ENCODE results near the gene ATF2.

Gene ATF2

DNA sequence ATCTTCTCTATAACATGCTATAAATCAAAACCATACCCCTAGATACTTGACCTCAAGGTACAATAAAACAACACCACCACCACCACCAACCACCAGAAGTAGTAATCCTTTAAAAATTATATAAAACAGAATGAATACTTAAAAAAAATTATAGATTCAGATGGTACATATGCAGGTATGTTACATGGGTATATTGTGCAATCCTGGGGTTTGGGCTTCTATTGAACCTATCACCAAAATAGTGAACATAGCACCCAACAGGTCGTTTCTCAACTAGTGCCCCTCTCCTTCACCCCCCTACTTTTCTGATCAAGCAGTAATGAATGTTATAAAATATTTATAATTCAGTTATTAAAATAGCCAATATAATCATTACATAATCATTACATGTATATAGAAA is 91.7 kb downstream of the ATF2 start:
- DNase-seq: no peak

DNA sequence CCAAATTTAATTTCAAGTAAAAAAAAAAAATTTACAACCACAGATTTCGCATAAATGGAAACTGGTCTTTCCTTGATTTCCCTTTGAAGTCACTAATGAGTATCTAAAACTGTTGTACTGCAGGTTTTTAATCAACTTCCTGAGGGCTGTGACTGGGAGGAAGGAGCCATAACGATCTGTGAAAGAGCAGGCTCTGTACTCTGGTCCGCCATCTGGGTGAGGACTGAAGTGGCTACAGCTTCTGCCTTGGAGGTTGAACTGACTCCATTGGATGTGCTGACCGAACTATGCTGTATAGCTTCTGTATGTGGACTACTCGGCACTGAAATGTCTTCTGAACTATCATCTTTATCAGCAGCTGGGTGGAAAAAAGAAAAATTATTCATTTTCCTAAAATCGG is 93.5 kb downstream of the ATF2 start:
- no peak for DNase-seq

DNA sequence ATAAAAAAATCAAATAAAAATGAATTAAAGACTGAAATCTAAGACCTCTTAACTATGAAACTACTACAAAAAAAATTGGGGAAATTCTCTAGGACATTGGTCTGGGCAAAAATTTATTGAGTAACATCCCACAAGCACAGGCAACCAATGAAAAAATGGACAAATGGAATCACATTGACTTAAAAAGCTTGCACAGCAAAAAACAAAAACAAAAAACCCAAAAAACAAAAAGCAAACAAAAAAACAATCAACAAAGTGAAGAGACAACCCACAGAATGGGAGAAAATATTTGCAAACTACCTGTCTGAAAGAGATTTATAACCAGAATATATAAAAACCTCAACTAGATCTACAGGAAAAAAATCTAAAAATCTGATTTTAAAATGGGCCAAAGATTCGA is 99.5 kb downstream of the ATF2 start:
- no peak for DNase-seq

DNA sequence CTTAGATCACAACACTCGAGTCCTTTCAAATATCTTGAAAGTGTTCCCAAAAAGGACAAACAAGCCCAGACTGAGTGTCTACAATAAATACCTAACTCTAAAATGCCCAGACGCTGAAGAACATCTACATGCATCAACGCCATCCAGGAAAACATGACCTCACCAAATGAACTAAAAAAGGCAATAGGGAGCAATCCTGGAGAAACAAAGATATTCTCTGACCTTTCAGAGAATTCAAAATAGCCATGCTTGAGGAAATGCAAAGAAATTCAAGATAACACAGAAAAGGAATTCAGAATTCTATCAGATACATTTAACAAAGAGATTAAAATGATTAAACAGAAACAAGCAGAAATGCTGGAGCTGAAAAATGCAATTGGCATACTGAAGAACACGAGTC is 101.6 kb downstream of the ATF2 start:
- no peak for DNase-seq

DNA sequence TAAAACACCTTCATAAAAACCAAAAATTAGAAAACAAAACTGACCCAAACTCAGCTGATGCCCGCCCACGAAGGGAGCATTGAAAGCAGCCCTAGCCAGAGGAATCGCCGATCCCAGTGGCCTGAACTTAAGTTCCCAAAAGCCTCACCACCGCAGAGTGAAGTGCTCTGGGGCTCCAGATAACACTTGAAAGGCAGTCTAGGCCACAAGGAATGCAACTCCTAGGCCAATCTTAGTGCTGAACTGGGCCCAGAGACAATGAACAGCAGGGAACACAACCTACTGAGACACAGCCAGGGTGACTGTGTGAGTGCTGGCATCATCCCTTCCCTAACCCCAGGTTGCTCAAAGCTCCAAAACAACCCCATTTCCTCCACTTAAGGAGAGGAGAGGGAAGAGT is 103.2 kb downstream of the ATF2 start:
- no peak for DNase-seq

DNA sequence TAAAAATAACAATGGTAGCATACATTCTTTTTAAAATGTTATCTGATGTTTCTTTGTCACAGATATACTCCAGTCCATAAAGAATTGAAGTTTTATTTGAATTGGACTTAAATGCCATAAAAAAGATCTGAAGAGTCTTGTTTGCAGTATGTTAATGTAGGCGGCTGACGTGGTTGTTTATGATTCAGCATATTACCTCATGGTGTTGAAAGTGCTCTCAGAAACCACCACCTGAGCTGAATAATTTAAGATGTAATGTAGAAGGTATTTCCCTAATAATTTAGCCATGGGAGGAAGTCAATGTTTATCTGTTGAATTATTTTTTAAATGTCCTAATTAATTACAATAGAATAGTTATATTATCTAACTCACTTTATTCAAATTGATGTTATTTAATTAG is 104.3 kb downstream of the ATF2 start:
- DNase-seq: no peak

DNA sequence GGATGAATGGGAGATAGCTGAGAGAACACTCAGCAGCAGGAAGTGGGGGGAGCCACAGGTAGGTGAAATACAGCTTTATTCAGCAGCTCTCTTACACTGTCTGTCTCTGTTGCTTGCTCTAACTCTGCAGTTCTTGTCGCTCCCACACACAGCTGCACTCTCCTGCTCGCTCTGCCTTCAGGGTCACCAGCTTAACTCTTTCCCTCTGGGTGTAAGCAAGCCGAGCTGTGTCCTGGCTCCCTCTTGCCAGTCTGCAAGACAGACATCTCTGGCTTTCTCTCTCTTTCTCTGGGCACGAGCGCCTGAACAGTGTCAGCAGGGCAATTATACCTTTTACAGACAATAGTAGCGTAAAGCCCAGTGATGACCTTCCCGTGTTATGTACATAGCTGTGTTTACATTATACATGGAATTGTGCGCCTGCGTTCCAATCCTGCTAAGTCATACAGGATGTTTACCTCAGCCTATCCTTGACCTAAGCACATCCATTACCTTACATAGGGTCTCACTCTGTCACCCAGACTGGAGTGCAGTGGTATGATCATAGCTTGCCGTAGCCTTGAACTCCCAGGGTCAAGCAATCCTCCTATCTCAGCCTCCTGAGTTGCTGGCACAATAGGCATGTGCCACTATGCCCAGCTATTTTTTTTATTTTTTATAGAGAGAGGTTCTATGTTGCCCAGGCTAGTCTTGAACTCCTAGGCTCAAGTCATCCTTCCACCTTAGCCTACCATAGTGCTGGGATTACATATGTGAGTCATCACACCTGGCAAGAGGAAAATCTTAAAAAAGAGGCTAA is 105.0 kb downstream of the ATF2 start:
- DNase-seq: no peak

DNA sequence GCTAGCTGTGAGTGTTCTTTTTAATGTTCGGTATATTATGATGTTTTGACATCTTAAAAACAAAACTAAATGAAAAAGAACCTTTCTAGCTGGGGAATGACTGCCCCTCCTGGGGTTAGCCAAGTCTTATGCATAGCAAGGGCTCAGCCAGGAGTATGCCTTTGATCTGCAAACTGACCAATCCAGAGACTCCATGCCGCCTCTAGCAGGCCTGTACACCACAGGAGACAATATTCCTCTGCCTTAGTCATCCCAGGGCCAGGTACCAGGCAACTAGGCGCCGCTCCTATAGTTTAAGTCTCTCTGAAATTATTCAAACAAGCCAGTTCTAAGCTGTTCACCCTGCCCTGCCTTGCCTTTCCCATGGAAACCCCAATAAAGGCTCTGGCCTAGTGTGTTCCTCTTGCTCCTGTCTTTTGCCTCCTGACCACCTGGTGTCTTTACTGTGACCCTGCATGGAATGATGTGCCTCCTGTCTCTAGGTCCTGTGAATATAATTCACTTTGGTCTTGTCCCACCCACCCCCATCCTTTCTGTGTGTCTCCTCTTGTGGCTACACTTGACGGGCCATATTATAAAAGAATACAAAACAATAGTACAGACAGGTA is 110.8 kb downstream of the ATF2 start:
- no peak for DNase-seq

DNA sequence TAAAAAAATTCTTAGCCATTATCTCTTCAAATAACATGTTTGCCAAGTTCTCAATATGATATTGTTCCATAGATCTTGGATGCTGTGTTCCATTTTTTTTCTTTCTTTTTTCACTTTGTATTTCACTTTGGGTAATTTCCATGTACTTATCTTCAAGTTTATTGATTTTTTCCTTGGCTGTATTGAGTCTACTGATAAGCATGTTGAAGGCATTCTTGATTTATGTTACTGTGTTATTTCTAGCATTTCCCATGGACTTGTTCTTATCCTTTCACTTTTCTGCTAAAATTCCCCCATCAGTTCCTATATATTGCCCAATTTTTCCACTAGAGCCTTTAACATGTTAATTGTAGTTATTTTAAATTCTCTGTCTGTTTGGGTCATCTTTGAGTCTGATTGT is 112.0 kb downstream of the ATF2 start:
- no peak for DNase-seq

DNA sequence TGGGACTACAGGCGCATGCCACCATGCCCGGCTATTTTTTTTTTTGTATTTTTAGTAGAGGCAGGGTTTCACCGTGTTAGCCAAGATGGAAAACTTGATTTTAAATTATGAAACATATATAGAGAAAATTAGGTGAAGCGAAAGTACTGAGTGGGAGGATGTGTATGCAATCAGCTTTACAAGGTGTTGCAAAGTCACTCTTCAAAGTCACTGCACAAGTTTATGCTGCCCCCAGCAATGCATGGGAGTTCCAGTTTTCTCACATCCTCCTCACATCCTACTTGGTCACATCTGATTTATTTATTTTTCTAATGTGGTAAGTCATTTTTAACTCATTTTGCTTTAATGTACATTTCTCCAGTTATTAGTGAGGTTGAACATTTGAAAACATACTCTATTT is 113.7 kb downstream of the ATF2 start:
- no peak for DNase-seq

DNA sequence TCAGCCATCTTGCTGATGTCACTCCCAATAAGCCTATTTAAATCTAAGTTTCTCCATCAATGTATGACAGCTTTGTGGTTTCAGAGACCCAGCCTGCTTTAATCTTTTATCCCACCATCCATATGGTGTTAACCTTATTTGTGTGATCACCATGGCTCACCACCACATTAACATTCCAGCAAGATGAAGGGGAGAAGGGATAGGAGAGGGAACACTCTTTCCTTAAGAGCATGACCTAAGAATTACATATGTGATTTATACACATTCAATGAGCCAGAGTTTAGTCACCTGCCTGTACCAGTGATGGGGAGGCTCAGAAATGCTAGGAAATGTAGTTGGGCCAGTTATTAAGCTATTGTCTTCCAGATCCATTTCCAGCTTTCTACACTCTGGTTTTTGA is 118.3 kb downstream of the ATF2 start:
- DNase-seq: no peak

DNA sequence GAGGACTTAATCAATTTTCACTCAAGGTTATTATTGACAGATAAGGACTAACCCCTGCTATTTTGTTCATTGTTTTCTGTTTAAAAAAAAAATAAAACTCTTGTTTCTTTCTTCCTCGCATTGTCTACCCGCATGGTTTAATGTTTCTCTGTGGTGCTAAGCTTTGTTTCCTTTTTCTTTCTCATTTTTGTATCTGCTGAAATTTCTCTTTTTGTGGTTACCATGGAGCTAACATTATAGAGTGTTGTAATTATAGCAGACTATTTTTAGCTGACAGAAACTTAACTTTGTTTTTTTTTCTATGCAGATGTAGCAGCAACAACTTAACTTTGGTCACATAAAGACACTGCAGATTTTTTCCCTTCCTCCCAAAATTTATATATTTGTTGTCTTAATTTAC is 119.7 kb downstream of the ATF2 start:
- DNase-seq: no peak

DNA sequence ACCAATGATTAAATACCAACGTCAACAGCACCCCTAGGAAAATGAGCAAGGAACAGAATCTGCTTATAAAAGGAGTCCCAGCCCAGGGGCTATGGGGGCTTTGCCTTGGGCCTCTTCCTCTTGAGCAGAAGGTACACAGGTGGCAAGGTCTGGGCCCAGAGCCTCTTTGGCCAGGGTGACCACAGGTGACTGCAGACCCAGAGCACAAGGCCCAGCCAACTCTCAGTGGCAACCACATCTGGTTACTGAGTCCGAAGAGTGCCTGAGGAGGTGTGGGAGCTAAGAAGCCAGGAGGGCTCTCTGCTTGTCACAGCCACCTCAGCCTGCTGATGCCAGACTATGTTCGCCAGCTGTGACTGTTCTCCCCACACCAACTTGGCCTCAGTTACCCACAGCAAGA is 128.5 kb downstream of the ATF2 start:
- no peak for DNase-seq

DNA sequence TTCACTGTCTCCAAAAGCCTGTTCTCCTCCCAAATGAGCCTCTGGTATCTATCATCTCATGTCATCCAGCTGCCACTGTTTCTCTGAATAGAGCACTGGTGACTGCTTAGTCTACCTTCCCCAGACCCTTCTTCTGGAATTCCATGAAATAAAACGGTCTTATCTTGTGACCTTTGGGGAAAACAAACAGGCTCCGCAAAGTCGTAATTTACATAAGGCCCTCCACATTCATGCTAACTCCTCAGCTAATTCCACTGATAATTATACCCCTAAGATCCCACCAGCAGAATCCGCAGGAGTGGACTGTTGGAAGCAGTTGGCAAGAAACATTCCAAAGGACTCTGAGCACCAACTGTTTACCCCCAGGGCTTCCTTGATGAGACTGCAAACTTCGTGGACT is 129.0 kb downstream of the ATF2 start:
- DNase-seq: no peak

DNA sequence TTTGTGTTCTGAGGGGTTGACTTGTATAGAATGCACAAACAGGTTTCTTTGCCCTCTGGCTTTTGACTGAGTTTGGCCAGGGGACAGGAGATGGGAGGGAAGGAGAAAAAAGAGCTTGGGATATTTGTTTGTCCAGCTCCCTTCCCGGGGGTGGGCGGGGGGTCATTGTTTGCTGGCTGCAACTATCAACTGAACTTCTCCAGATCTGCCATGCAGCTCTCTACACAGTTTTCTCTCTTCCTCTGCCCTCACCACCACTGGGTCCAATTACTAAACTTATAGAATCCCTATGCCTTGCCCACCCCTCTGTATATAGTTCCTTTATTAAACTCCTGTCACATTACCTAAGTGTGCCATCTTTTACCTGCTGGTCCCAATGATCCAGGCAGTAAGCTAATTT is 130.1 kb downstream of the ATF2 start:
- DNase-seq: no peak

DNA sequence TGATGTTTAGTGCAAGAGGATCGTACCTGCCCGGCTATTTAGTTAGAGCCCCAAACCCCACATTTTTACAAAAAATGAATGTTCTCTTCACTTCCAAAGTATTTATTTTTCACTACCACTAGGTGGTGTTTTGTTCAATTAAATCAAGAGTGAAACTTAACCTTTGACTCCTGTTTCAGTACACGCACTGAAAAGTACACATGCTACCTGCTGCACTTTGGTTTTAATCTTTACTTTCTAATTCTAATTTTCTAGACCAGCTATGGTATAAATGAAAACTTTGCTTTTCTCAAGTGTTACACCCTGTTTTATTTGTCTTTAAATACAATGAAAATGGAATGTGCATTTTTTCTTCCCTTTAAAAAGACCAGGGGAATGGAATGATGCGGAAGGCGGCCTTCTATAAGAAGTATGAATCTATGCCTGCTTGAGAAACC is 131.4 kb downstream of the ATF2 start:
- DNase-seq: peak; percentile 47

DNA sequence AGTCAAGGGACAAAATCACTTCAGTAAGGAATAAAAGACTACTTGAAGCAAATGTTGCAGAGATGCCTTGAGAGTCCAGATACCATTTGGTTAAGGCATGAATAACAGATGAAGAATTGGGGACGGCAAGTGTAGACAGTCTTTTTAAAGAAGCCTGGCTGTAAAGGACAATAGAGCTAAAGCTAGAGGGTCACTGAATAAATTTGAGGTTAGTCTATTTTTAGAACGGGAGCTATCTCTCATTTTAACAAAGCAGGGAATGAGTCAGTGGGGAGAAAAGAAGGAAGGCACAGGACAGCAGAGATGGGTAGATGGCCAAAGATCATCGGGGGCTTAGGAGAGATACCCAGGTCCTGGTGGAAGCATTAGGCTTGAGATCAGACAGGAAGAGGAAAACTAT is 132.2 kb downstream of the ATF2 start:
- no peak for DNase-seq

DNA sequence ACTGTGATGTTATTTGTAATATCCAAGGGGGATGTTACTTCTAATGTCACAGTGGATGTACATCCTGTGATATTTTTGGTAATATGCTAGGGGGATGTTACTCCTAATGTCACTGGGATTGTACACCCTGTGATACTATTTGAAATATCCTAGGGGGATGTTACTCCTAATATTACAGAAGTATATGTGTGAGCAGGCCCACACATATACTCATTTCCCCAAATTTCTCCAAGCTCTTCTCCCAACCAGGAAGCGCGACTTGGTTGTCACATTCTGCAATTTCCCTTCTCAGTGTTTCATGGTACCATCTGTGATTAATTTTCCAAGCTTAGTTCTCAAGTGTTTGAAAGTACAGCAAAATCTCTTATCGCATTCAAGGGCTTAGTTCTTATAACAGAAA is 133.3 kb downstream of the ATF2 start:
- DNase-seq: no peak

DNA sequence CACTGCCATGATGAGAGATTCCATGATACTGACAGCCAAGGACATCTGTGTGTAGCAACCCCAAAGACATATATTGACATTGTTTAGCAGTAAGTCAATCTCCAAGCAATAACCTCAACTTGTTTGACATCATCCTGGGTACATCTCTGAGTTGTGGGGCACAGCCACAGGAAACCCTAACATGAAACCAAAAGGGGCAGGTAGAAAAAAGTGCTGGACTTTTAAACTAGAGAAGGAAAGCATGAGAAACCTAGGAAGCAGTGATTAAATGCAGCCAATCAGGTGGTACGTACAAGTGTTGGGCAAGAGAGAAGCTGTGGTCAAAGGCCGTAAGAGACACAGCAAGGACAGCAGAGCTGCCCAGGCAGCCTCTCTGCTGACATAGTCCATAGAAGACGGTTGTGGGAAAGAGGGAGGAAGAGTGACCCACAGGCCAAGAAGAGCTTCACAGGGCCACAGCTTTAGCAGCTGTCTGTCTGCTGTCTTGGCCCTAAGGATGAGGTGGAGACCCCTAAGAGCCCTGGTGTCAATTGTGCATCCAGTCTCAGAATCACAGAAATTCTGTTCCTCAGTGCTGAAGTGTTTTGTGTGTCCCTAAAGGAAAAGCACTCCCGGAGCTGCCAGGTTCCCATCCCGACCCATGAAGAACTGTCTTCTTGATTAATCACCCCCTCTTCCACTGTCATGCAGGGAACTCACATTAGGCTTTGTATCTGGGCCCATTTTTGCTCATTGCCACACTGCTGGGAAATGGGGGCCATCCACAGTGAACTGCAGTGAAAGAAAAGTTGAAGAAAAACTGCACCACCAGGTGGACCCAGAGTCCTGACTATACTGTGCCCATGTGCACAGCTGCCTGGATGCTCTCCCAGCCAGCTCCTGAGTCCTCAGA is 137.4 kb downstream of the ATF2 start:
- DNase-seq: no peak

DNA sequence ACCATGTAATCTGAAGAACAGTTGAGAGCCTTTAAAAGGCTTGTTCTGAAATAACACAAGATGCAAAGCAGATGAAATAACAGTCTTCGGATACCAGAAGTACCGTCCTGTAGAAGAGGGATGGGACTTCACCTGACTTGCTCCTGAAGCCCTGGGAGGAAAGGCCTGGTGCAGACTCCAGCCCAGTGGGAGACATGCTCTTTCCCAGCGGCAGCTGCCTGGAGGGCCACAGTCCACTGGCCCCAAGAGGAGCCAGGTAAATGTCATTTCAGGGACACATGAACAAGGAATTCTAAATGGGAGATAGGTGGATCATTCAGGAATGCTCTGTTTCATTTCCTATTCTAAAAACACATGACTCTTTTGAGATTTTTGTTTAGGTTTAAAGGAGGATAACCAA is 140.2 kb downstream of the ATF2 start:
- DNase-seq: no peak

DNA sequence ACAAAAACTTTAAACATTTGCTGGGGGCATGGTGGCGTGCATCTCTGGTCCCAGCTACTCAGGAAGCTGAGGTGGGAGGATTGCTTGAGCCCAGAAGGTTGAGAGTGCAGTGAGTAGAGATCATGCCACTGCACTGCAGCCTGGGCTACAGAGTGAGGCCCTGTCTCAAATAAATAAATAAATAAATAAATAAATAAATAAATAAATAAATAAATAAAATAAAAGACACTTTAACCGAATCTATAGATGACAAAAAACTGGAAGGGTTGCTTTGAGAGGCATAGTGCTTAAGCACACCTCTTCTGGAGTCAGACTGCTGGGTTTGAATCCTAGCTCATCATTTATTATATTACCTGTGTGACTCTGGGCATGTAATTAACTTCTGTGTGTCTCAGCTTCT is 141.6 kb downstream of the ATF2 start:
- DNase-seq: no peak

DNA sequence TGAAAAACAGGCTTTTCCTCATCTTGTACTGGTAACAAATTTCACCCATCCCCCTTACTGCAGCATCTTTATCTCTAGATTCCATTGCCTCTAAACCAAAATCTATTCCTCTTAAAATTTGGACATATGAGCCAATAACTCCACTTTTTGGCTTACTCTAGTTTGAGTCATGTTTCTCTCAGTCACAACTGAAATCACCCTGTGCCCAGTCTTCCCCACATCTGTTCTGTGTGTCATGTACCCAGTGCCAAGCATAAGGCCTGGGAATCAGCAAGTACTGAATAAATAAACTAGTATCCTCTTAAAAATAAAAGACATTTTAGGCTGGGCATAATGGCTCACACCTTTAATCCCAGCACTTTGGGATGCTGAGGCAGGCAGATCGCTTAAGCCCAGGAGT is 142.1 kb downstream of the ATF2 start:
- no peak for DNase-seq

DNA sequence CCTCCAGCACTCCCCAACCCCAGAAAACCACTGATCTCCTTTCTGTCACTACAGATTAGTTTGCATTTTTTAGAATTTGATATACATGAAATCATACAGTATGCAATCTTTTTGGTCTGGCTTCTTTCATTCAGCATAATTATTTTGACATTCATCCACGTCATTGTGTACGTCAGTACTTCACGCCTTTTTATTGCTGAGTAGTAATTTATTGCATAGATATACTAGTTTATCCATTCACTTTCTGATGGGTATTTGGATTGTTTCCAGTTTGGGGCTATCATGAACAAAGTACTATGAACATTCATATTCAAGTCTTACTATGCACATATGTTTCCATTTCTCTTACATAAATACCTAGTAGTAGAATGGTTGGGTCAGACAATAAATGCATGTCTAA is 142.8 kb downstream of the ATF2 start:
- no peak for DNase-seq

DNA sequence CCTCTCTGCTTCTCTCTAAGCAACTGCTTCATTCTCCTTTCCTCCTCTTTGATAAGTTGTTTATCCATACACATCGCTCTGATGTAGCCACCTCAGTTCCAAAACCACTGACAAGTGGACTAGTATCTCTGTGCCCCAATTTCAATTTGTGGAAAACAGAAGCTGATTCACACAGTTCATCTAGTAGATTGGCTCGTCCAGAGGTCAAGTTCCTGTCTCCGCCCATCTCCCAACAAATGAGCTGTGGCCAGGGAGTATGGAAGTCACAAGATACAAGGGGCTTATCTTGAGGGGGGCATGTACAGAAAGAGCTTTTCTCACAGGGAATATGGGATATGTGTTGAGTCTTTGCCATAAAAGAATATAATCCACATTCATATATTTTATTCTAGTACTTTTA is 145.1 kb downstream of the ATF2 start:
- DNase-seq: no peak

Measured in CD4-positive, alpha-beta T cell treated with Interleukin-21 for 1 hour (primary cell).